Keratinocyte (primary cell): ENCODE results near the gene RAD21L1. TPM values are rescaled to one million over a fixed set of nuclear protein-coding genes. Genes with fewer than 3 reads are reported as not detected.
A peak's percentile ranks its signal among the peaks of the same experiment; 100 is the strongest.

Source experiments
- DNase-seq: peaks from one replicate; pipeline ENCODE4 v3.0.0-alpha.2; 2011; ENCODE audit warnings: low read depth, missing footprints, low spot score
- FAIRE-seq: peaks from 2 replicates; lab custom pipeline; 2011; peaks lifted over from hg19 to GRCh38; lab: Jason Lieb, UNC
- H2AFZ ChIP-seq: 2 replicates; pipeline ENCODE4 v1.6.0; 2012; ENCODE audit warnings: low read length, control low read depth, inconsistent platforms; ENCODE audit not compliant: control insufficient read depth
- H3K27ac ChIP-seq: 2 replicates; pipeline ENCODE4 v1.5.1; 2011; ENCODE audit warnings: low read length; ENCODE audit not compliant: control insufficient read depth, insufficient read depth
- H3K27me3 ChIP-seq: 3 replicates; pipeline ENCODE4 v1.6.0; 2011; ENCODE audit warnings: low read length; ENCODE audit not compliant: control insufficient read depth, insufficient read depth; ENCODE audit errors: extremely low read depth
- H3K36me3 ChIP-seq, 2 experiments: 2 replicates in 1 of 2; 3 replicates in 1 of 2; pipeline ENCODE4 v1.5.1; 2011; ENCODE audit warnings: low read length in 2 of 2, mild to moderate bottlenecking in 1 of 2; ENCODE audit not compliant: control insufficient read depth in 2 of 2, insufficient read depth in 2 of 2; ENCODE audit errors: extremely low read depth in 1 of 2
- H3K4me1 ChIP-seq: 3 replicates; pipeline ENCODE4 v1.5.1; 2011; ENCODE audit warnings: low read length; ENCODE audit not compliant: control insufficient read depth, insufficient read depth; ENCODE audit errors: extremely low read depth
- H3K4me2 ChIP-seq: 3 replicates; pipeline ENCODE4 v1.6.0; 2011; ENCODE audit warnings: low read depth, low read length; ENCODE audit not compliant: control insufficient read depth, insufficient read depth; ENCODE audit errors: extremely low read depth
- H3K4me3 ChIP-seq, 3 experiments: fragments of 200-600 bp in 1 of 3; sonication (generic) in 1 of 3; 2 replicates in 2 of 3; 3 replicates in 1 of 3; pipeline ENCODE4 v1.5.1; 2011 to 2016; ENCODE audit warnings: low read length in 3 of 3, mild to moderate bottlenecking in 3 of 3, control low read depth in 2 of 3, inconsistent platforms in 1 of 3, low read depth in 1 of 3, mixed read lengths in 1 of 3, mixed run types in 1 of 3, moderate library complexity in 1 of 3; ENCODE audit not compliant: control insufficient read depth in 2 of 3, insufficient read depth in 2 of 3; ENCODE audit errors: extremely low read depth in 1 of 3
- H3K79me2 ChIP-seq: 2 replicates; pipeline ENCODE4 v1.6.0; 2012; ENCODE audit warnings: low read length; ENCODE audit not compliant: control insufficient read depth, insufficient read depth
- H3K9ac ChIP-seq: 3 replicates; pipeline ENCODE4 v1.6.0; 2011; ENCODE audit warnings: low read length; ENCODE audit not compliant: control insufficient read depth, insufficient read depth; ENCODE audit errors: extremely low read depth
- H3K9me1 ChIP-seq: 3 replicates; pipeline ENCODE4 v1.6.0; 2011; ENCODE audit warnings: low read length; ENCODE audit not compliant: control insufficient read depth, insufficient read depth; ENCODE audit errors: extremely low read depth
- H3K9me3 ChIP-seq: 2 replicates; pipeline ENCODE4 v1.5.1; 2012; ENCODE audit warnings: low read depth, low read length; ENCODE audit not compliant: control insufficient read depth
- H4K20me1 ChIP-seq: 3 replicates; pipeline ENCODE4 v1.6.0; 2011; ENCODE audit warnings: low read length; ENCODE audit not compliant: control insufficient read depth, insufficient read depth; ENCODE audit errors: extremely low read depth
- EZH2 ChIP-seq: IDR thresholded peaks from one replicate; pipeline ENCODE4 v1.6.1; 2012; ENCODE audit warnings: inconsistent platforms, mild to moderate bottlenecking, low read length, moderate library complexity
- dilution Hi-C: fragments of 300-500 bp; cut with MboI; formaldehyde crosslinking; loops from one replicate; pipeline ENCODE4 v1.7.0; 2020; ENCODE audit warnings: low sequenced_read_pairs; ENCODE audit not compliant: extremely low pct_ligation_motif_present
- polyA plus RNA-seq, 5 experiments: library from polyadenylated mRNA; depleted of rRNA in 3 of 5; stranded (reverse) in 3 of 5; stranded (forward) in 1 of 5; unstranded in 1 of 5; fragments of >200 nt; gene quantifications; 1 replicate in 1 of 5; 2 replicates in 3 of 5; 3 replicates in 1 of 5; pipeline versions ENCODE4 v1.2.1 to v1.2.3, GENCODE V29; 2011 to 2012; ENCODE audit warnings: missing spikeins in 2 of 5, low read depth in 1 of 5, low replicate concordance in 1 of 5
- TF ChIP-seq, protein P1 (sequence below), 3 experiments: IDR thresholded peaks in 1 of 3; conservative IDR thresholded peaks in 1 of 3; optimal IDR thresholded peaks in 1 of 3; 2 replicates in 2 of 3; 3 replicates in 1 of 3; pipeline versions ENCODE3 to v1.5.1; 2011; ENCODE audit warnings: low read length in 3 of 3, mild to moderate bottlenecking in 3 of 3, moderate library complexity in 2 of 3, control low read depth in 1 of 3, inconsistent platforms in 1 of 3; ENCODE audit not compliant: insufficient read depth in 2 of 3; ENCODE audit errors: extremely low read depth in 1 of 3

The RAD21L1 gene
- polyA plus RNA-seq, 1 donor (not counting 4 experiments of a cell fraction or from before 2014, with no cell fraction given), result not detected

DNA sequence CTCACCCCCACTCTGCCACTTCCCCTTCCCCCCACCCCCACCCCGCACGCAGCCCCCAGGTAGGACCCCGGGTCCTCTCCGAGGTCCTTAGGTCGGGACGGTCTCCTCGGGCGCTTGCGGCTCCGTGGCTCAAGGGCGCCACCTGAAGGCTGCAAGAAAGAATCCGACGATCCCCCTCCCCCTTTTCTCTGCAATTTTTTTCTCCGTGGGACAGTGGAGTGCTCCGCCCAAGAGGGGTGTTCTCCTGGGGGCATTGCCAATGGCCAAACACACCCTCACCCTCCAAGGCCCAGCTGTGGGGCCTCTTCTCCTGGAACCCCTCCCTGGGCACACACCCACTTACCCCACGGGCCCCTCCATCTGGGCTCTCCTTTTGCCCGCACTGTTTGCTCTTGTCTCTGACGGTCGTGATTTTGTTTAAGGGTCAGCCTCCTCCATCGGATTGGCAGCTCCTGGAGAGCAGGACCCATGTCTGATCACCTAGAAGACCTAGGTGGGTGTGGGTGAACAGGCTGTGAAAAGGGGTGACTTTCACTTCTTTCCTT is 40.0 kb upstream of the RAD21L1 start:
- no peak overlapping the region for H3K9ac ChIP-seq
- H3K9me1 ChIP-seq, result no peaks in the 10 kb centered on the region
- H2AFZ ChIP-seq, result no peak overlapping the region
- peak overlapping the region in 1 of 3 experiments; percentile 35 for H3K4me3 ChIP-seq
- H3K4me1 ChIP-seq, result no peaks in the 10 kb centered on the region
- peaks cover 42% of the 10 kb centered on the region for H3K27me3 ChIP-seq
- TF ChIP-seq, protein P1, sequence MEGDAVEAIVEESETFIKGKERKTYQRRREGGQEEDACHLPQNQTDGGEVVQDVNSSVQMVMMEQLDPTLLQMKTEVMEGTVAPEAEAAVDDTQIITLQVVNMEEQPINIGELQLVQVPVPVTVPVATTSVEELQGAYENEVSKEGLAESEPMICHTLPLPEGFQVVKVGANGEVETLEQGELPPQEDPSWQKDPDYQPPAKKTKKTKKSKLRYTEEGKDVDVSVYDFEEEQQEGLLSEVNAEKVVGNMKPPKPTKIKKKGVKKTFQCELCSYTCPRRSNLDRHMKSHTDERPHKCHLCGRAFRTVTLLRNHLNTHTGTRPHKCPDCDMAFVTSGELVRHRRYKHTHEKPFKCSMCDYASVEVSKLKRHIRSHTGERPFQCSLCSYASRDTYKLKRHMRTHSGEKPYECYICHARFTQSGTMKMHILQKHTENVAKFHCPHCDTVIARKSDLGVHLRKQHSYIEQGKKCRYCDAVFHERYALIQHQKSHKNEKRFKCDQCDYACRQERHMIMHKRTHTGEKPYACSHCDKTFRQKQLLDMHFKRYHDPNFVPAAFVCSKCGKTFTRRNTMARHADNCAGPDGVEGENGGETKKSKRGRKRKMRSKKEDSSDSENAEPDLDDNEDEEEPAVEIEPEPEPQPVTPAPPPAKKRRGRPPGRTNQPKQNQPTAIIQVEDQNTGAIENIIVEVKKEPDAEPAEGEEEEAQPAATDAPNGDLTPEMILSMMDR (optimal IDR thresholded peaks at IDR 0.05 in 1 of 3, IDR thresholded peaks at IDR 0.05 in 1 of 3, conservative IDR thresholded peaks at IDR 0.05 in 1 of 3; ENCODE audit: extremely low read depth in 1 of 3, insufficient read depth in 2 of 3, low read length in 3 of 3), result peak; percentile 48 to 76 (median 63)
- TF ChIP-seq EZH2, result no peak
- no peak for FAIRE-seq
- H3K36me3 ChIP-seq, result no peaks in the 10 kb centered on the region
- H3K4me2 ChIP-seq, result no peak overlapping the region
- dilution Hi-C loops, result no loop called here
- H3K79me2 ChIP-seq, result no peaks in the 10 kb centered on the region
- DNase-seq, result no peak
- no peak overlapping the region for H3K27ac ChIP-seq
- no peaks in the 10 kb centered on the region for H3K9me3 ChIP-seq
- H4K20me1 ChIP-seq, result no peaks in the 10 kb centered on the region

DNA sequence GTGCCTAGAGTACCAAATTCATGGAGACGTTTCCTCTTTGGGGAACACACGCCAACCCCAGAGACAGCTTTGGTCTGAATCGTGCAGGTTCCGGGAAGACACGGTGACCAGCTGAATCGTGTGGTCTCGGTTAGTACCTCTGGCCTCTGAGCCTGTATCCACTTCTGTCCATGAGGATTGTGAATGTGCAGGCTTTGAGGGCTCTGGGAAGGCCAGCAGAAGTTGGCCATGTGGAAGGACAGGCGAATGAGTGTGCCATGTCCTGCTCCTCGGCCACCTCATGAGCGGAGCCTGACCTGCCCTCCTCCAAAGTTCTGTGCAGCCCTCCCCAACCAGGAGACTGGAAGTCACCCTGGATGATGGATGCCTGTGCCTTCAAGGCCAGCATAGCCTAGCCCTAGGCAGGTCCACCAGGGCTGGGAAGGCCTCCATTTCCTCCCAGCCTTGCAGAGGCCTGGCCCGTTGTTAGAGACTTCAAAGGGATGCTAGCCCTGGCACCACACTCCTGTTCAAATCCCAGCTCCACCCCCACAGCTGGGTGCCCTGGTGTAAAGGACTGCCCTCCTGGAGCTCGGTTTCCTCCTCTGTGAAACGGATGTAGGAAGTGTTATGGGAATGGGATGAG is 39.4 kb upstream of the RAD21L1 start:
- H2AFZ ChIP-seq, result no peak overlapping the region
- no peak overlapping the region for H3K4me3 ChIP-seq
- H3K4me2 ChIP-seq, result no peak overlapping the region
- H3K36me3 ChIP-seq, result no peaks in the 10 kb centered on the region
- H3K9me3 ChIP-seq, result no peaks in the 10 kb centered on the region
- dilution Hi-C loops, result no loop called here
- DNase-seq (no peak), FAIRE-seq (no peak)
- H3K27me3 ChIP-seq, result peaks cover 42% of the 10 kb centered on the region
- H3K4me1 ChIP-seq, result no peaks in the 10 kb centered on the region
- no peaks in the 10 kb centered on the region for H3K9me1 ChIP-seq
- H3K79me2 ChIP-seq, result no peaks in the 10 kb centered on the region
- H3K9ac ChIP-seq, result no peak overlapping the region
- TF ChIP-seq, protein P1 (optimal IDR thresholded peaks at IDR 0.05 in 1 of 3, IDR thresholded peaks at IDR 0.05 in 1 of 3, conservative IDR thresholded peaks at IDR 0.05 in 1 of 3; ENCODE audit: extremely low read depth in 1 of 3, insufficient read depth in 2 of 3, low read length in 3 of 3), result no peak
- no peak for TF ChIP-seq EZH2
- H4K20me1 ChIP-seq, result no peaks in the 10 kb centered on the region
- H3K27ac ChIP-seq, result no peak overlapping the region
